Neutrophil (primary cell): Measurements from ENCODE around the gene TULP4.
"Not testable (repeated sequence)": the region's sequence is repeated elsewhere in the genome, so short reads cannot be mapped to it uniquely, and the experiment has no call there.

Experiments
- H3K27ac ChIP-seq: fragments of 200-600 bp; sonication (generic); 2 replicates; pipeline ENCODE4 v1.5.1; 2016; ENCODE audit warnings: mild to moderate bottlenecking, moderate library complexity
- H3K27me3 ChIP-seq: fragments of 200-600 bp; sonication (generic); 2 replicates; pipeline ENCODE4 v1.6.0; 2016; ENCODE audit warnings: mild to moderate bottlenecking
- H3K36me3 ChIP-seq: fragments of 200-600 bp; sonication (generic); 2 replicates; pipeline ENCODE4 v1.5.1; 2017
- H3K4me1 ChIP-seq, 2 experiments: fragments of 200-600 bp in 1 of 2; sonication (generic) in 1 of 2; 1 replicate in 1 of 2; 2 replicates in 1 of 2; pipeline versions ENCODE4 v1.5.1 to v1.6.1; 2013 to 2016; ENCODE audit warnings: low read depth in 1 of 2, low read length in 1 of 2, mild to moderate bottlenecking in 1 of 2, moderate library complexity in 1 of 2; ENCODE audit not compliant: control insufficient read depth in 1 of 2, insufficient read depth in 1 of 2
- H3K4me3 ChIP-seq, 2 experiments: fragments of 200-600 bp in 1 of 2; sonication (generic) in 1 of 2; 1 replicate in 1 of 2; 2 replicates in 1 of 2; pipeline ENCODE4 v1.5.1; 2013 to 2016; ENCODE audit warnings: low read depth in 1 of 2, low read length in 1 of 2, mild to moderate bottlenecking in 1 of 2, moderate library complexity in 1 of 2
- H3K9me3 ChIP-seq: fragments of 200-600 bp; sonication (generic); 2 replicates; pipeline ENCODE4 v1.5.1; 2016
- CTCF ChIP-seq: fragments of 200-600 bp; sonication (generic); IDR thresholded peaks from 2 replicates; pipeline ENCODE4 v1.5.1; 2016; ENCODE audit warnings: antibody characterized with exemption

Gene TULP4

GRCh38 chr6:158334534-158334933 is 22.3 kb downstream of the TULP4 start:
- Histone ChIP-seq H3K27me3 (no peaks in the 10 kb centered on the region), H3K4me1 (no peaks in the 10 kb centered on the region), H3K27ac (no peak overlapping the region), H3K4me3 (no peak overlapping the region), H3K36me3 (no peaks in the 10 kb centered on the region), H3K9me3 (no peaks in the 10 kb centered on the region)
- no peak for TF ChIP-seq CTCF

- no peaks in the 10 kb centered on the region for H3K27me3 ChIP-seq
Observed at GRCh38 chr6:158337332-158337731, 25.1 kb downstream of the TULP4 start.

GRCh38 chr6:158338311-158339112 is 26.2 kb downstream of the TULP4 start:
- Histone ChIP-seq H3K4me3 (no peak overlapping the region), H3K27ac (no peak overlapping the region), H3K9me3 (no peaks in the 10 kb centered on the region), H3K4me1 (no peaks in the 10 kb centered on the region), H3K27me3 (no peaks in the 10 kb centered on the region), H3K36me3 (no peaks in the 10 kb centered on the region)
- TF ChIP-seq CTCF = no peak

More at GRCh38 chr6:158337332-158337731, 25.1 kb downstream of the TULP4 start:
- Histone ChIP-seq H3K9me3 (no peaks in the 10 kb centered on the region), H3K4me3 (no peak overlapping the region), H3K27ac (no peak overlapping the region), H3K4me1 (no peaks in the 10 kb centered on the region), H3K36me3 (no peaks in the 10 kb centered on the region)
- TF ChIP-seq CTCF = no peak

GRCh38 chr6:158339197-158339596 is 26.9 kb downstream of the TULP4 start:
- H3K36me3 ChIP-seq, H3K4me3 ChIP-seq, H3K27me3 ChIP-seq, H3K4me1 ChIP-seq, H3K9me3 ChIP-seq, H3K27ac ChIP-seq: not testable (repeated sequence)

GRCh38 chr6:158340252-158340651 is 28.0 kb downstream of the TULP4 start:
- no peaks in the 10 kb centered on the region for H3K4me1 ChIP-seq
- no peaks in the 10 kb centered on the region for H3K27me3 ChIP-seq
- no peak overlapping the region for H3K27ac ChIP-seq
- H3K9me3 ChIP-seq = no peaks in the 10 kb centered on the region
- H3K4me3 ChIP-seq = no peak overlapping the region
- no peak for TF ChIP-seq CTCF
- no peaks in the 10 kb centered on the region for H3K36me3 ChIP-seq

- H3K27me3 ChIP-seq = no peaks in the 10 kb centered on the region
- no peaks in the 10 kb centered on the region for H3K9me3 ChIP-seq
- H3K4me1 ChIP-seq = no peaks in the 10 kb centered on the region
- no peak for TF ChIP-seq CTCF
- H3K4me3 ChIP-seq = no peak overlapping the region
- no peak overlapping the region for H3K27ac ChIP-seq
- no peaks in the 10 kb centered on the region for H3K36me3 ChIP-seq
Observed at GRCh38 chr6:158344534-158344933, 32.3 kb downstream of the TULP4 start.

GRCh38 chr6:158345444-158345843 is 33.2 kb downstream of the TULP4 start:
- not testable (repeated sequence) for H3K9me3 ChIP-seq, H3K4me1 ChIP-seq, H3K4me3 ChIP-seq, H3K27ac ChIP-seq, H3K27me3 ChIP-seq, H3K36me3 ChIP-seq
